T1000 (cell line): ENCODE results near the gene KLHL6.

Experiments
- DNase-seq: peaks from one replicate; lab custom pipeline; 2025; ENCODE audit warnings: mixed read lengths; lab: John Stamatoyannopoulos, UW

The KLHL6 gene

DNA sequence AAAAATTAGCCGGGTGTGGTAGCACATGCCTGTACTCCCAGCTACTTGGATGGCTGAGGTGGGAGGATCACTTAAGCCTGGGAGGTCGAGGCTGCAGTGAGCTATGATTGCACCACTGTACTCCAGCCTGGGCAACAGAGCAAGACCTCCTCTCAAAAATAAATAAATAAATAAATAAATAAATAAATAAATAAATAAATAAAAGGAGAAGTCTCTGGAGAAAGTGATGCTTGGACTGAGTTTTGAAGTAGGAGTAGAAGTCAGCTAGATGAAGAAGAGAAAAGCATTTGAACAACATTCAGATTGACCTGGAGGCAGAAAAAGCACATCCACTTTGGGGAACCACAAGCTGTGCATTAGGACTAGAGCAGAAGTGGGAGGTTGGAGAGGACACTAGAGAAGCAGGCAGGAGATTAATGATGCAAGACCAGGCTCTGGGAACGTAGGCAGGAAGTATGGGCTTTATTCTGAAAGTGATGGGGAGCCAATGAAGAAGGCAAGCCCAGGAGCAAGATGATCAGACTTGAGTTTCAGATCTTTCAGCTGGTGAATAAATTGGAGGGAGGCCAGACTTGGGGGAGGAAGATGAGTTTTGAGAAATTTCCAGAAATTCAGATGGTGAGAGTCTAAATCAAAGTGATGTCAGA, 48.7 kb downstream of the KLHL6 start:
- no peak for DNase-seq

DNA sequence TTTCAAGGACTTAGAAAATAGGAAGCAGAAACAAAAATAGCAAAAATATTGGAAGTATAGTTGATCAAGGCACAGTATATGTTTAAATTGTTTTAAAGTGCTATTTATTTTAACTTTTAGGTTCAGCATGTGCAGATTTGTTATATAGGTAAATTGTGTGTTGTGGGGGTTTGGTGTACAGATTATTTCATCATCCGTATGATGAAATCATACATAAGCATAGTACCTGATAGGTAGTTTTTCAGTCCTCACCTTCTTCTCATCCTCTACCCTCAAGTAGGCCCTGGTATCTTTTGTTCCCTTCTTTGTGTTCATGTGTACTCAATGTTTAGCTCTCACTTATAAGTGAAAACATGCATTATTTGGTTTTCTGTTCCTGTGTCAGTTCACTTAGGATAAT, 50.9 kb downstream of the KLHL6 start:
- DNase-seq, result no peak

DNA sequence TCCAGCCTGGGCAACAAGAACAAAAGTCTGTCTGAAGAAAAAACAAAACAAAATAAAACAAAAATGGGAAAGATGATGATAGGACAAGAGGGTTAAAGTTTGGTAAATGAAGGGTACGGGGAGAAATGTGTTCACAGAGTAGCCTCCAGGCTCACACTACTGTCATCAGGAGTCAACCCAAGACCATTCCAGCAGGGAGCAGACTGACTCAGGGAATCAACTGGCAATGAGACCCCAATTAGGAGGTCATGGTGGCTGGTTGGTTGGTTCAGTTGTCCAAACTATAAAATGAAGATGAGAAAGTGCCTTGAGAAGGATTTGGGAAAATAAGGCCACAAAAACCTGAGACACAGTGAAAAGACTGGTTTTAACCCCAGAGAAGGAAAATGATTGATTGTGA, 51.8 kb downstream of the KLHL6 start:
- no peak for DNase-seq

DNA sequence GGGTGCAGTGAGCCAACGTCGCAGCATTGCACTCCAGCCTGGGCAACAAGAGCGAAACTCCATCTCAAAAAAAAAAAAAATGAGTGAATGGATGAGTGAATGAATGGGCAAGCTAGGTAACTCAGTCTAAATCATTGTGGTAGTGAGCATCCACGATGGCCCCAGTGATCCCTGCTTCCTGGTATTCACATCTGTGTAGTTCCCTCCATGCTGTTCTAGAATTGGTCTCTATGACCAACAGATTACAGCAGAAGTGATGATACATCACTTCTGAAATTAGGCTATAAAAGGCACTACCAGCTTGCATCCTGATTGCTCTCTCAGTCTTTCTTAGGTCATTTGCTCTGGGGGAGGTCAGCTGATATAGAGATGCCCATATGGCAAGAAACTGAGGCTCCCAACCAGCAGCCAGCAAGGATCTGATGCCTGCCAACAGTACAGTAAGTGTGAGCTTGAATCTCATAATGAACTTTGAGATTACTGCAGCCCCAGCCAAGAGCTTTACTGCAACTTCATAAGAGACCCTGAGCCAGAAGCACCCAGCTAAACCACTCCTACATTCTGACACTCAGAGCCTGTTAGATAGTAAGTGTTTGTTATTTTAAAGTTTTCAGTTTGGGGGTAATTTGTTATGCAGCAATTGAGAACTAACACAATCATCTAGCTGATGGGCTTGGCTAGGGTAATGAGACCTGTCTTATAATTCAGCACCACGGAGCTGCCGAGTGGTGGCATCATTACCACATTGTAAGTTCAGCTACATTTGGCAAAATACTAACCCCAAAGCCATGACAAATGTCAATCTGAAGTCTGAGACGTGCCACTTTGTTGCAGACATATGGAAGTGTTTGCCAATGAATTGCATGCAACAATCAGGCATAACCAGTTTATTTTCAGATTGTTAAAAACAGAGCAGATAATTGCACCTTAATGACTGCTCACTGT, 53.0 kb downstream of the KLHL6 start:
- no peak for DNase-seq

DNA sequence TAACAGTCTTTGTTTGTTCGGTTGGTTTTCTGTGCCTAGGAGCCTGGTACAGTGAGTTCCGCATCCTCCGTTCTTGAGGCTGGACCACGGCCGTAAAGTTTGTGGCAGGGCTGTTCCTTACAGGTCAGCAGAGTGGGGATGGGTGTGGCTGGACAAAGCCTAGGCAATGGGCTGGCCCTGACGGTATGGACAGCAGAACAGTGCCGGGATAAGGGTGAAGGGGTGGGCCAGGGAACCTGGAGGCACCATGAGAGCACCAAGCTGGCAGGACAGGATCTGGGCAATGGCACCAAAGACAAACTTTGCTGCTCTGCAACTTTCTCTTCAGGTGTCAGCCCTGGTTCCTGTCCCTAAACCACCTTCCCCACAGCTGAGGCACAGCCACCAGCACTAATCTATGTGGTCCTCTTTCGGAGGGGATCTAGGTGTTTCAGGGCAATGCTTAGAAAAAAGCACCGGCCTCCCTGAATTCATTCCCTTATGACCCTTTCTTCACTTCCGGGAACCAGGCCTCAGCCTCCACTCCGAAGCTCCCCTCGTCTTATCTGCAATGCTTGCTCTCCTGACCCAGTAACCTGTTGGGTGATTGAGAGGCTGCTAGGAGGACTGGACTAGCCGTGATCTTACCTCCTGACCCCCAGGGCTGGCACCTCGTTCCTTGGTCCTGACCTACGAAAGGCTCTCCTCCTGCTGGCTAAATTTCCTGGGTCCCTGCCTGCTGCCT, 54.4 kb downstream of the KLHL6 start:
- no peak for DNase-seq

DNA sequence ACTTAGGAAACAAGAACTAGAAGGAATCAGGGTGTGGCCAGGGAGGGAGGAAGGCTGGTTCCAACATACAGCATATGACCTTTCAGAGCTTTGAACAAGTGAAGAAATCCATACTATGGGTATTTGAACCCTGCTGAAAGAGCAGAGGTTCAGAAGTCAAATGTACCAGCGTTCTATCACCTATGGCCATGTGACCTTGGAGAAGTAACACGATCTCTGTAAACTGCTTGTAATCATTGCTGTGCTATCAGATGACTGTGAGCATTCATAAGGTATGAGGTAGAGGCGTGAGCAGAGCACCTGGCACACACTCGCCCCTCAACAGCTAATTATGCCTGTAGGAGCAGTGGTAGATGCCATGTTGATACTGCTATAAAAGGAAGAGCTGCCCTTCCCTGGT, 55.2 kb downstream of the KLHL6 start:
- DNase-seq, result no peak

DNA sequence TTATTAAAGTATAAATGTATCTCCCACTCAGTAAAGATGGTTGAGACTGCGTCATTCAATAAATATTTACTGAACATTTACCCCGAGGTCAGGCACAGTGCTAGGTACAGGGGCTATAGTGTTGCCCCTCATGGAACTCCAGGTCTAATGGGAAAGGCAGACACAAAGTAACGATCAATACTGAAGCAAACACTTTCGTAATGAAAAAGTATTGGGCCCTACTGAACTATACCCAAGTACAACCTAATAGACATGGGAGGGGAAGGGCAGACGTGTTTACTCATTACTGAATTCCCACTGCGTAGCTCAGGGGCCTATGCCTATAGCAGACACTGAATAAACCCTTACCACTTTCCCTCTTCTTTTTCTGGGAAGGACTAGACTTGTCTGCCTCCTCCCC, 56.9 kb downstream of the KLHL6 start:
- no peak for DNase-seq

DNA sequence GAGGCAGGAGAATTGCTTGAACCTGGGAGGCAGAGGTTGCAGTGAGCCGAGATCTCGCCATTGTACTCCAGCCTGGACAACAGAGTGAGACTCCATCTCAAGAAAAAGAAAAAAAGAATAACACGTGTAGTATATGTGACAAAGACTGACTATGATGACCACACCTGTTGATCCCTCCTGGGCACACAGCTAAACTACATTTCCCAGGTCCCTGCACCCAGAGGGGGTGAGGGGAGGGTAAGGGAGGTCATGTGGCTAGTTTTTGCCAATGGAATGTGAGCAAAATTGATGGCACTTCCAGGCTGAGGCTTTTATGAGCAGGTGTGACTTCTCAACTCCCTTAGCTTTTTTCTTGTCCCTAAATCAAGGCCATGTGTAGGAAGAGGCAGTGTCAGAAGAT, 58.2 kb downstream of the KLHL6 start:
- DNase-seq, result no peak

DNA sequence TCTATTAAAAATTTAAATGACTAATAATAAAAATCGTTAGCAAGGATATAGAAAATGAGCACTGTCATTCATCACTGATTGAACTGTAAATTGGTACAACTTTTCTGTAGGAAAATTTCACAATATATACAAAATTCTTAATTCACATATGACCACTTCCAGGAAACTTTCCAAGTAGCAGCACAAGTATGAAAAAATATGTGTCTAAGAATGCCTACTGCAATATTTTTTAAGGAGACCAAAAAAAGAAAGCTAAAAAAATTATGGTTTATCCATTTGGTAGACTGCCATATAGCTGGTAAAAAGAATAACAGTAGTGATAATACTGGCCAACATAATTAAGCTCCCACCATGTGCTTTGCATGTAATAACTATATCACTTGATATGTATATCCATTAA, 59.2 kb downstream of the KLHL6 start:
- no peak for DNase-seq

DNA sequence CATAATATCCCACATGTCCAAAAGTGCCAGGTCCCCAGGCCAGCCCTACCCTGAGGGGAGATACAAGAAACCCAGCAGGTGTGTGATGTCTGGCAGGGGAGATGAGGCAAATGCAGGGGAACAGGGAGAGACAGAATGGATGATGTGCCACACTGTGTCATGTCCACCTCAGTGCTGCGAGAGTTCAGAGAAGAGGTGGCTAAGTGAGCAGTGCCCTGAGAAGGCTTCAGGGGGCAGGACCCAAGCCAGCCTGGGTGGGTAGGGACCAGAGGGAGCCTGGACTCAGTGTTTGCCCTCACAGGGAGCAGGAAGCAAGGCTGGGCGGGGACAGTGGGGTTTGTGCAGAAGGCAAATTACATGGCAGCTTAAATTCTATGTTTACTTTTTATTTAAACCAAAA, 61.2 kb downstream of the KLHL6 start:
- no peak for DNase-seq

DNA sequence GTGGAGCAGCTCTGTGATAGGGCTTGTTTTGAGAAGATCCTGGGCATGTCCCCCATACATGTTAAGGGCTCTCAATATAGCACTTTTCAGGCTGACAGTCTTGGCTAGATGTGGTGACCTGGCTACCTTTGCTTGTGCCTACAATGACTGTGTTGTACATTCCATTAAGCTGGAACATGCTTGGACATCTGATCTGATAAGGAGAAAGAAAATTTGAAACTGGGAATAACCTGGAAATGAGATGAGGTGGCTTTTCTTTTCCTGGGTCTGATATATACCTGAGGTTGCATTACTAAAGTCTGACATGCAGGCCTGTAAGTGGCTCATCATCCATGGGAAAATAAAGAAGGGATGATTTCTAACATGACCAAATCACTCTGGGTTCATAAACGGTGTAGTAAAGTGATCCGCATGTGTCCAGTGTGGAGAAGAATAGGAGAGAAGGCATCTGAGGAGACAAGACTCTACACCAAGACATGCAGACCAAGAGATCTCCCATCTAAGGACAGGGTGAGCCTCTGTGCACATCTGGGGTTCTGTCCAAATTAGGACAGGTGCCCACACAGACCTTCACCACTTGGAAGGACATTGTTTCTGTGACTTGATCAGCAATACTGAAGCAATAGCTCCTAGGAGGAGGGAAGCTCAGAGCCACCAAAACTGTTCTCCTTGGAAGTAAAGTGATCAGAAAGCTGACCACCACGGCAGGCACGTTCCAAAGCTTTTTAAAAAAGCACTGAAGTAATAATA, 62.0 kb downstream of the KLHL6 start:
- DNase-seq, result no peak

DNA sequence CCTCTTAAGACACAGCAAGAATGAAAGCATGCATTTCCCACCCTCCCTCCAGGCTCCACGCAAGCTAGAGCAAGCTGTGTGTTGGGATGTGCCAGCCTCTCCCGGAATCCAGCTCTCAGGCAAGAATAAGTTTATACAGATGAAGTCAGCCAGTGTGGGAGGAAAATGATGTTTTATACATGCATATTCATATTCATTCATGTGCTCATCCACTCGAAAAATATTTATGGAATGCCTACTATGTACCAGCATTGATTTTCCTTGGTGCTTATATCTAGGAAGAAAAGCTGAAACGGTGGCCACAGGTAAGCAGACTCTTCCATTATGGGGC, 62.7 kb downstream of the KLHL6 start:
- no peak for DNase-seq

DNA sequence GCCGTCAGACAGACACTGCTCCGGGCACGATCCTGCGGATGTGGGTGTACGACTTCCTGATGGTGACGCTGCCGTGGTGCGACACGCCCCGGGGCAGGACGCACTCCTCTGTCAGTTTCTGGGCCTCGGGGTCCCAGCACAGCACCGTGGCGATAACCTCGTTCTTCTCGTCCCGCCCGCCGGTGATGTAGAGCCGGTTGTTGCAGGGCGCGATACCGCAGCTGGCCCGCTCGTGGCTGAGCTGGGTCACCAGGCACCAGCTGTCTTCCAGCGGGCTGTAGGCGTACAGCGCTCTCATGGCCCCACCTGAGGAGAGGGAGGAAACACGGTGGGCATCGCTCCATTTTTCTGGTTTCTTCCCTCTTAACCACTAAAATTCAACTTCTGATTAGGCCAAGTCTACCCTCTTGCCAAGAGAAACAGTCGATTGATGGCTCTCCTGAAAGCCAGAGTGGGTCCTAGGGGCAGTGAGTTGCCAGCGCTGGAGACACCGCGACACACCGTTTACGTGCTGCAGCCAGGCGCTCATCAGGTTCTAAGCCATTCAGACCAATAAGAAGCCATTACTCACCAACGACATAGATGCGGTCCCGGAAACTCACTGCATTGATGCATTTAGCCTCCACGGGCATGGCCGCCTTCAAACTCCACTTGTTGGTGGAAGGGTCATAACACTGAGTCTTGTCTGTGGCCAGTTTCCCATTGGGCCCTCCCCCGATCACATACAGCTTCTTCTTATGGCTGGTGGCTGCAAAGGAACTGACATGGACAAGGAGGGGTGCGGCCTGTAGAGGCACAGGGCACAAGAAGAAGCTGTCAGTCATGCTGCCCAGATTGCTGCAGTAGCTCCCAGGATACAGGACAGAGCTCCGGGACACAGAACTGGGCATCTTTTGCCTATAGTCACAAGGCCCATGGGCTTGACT, 63.3 kb downstream of the KLHL6 start:
- no peak for DNase-seq

DNA sequence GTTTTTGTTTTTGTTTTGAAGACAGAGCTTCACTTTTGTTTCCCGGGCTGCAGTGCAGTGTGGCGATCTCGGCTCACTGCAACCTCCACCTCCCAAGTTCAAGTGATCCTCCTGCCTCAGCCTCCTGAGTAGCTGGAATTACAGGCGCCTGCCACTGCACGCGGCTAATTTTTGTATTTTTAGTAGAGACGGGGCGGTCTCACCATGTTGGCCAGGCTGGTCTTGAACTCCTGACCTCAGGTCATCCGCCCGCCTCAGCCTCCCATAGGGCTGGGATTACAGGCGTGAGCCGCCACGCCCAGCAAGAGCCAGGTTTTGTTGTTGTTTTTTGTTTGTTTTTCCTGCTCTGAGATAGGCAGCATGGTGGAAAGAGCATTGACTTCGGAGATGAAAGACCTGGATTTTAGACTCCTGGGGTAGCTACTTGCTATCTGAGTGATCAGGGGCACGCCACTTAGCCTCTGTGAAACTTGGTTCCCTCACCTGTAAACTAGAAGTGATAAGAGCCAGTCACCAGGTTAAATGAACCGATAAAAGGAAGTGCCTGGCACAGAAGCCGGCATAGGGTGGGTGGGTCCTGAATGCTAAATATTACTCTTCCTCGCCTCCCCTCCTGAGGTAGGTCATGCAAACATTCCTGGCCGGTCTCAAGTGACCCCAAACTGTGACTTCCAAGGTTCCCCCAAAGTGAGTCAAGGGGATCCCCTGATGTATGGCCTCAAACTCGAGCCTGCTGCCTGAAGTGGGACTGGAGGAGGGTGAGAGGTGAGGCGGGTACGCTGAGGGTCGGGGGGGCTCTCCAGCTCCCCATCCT, 64.2 kb downstream of the KLHL6 start:
- DNase-seq, result no peak

DNA sequence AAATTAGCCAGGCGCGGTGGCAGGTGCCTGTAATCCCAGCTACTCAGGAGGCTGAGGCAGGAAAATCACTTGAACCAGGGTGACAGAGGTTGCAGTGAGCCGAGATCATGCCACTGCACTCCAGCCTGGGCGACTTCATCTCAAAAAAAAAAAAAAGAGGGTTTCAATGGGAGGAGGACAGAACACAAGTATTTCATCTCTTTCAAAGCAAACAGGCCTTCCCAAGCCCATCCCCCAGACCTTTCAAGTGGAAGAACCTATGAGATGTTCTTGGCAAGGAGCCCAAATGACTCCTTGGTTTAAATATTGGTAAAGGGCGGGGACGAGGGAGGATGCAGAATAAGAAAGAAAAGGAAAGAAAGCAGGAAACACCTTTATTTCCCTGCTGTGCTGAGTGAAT, 64.9 kb downstream of the KLHL6 start:
- DNase-seq, result no peak

DNA sequence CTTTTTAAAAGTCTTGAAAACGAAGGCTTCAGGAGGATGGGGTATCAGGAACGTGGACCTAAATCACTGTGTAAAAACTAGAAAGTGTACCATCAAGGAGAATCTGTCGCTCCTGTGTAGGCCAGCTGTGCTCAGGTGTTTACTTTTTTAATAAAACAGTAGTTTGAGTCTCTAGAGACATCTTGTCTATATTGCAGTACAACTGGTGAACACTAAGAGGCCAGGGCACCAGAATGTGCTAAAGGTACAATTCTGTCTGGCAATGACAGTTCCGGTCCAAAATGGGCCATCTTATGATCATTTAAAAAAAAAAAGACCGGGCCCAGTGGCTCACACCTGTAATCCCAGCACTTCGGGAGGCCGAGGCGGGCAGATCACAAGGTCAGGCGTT, 65.3 kb downstream of the KLHL6 start:
- DNase-seq, result no peak

DNA sequence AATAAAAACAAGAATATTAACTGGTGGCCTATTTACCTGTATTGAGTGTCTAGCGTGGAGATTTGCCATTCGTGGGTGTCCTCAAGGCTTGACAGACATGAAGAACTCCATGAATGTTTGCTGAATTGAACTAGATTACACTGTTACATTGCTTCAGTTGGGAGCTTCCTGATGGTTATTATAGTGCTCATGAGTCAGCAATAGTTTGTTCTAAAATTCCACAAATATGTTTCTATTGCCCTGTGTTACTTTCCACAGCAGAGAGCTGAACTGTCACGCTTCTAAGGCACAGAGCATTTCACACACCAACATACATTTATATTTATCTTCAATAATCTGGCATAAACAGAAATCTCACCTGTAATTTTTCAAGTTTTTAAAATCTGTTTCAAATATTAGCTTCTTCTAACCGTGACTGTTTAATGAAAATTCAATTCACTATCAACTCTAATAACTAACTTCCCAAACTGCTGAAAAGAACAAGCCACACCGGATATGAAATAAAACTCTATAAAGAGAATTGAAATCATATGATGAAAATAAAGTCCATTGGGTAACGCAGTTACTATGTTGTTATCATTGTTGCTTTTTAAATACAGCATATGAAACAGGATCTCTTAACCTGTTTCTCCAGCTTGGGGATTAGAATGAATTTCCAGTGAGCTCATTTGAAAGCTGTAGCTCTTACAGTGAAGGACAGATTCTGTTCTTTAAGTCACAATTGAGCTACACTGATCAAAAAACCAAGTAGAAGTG, 65.9 kb downstream of the KLHL6 start:
- DNase-seq, result no peak

DNA sequence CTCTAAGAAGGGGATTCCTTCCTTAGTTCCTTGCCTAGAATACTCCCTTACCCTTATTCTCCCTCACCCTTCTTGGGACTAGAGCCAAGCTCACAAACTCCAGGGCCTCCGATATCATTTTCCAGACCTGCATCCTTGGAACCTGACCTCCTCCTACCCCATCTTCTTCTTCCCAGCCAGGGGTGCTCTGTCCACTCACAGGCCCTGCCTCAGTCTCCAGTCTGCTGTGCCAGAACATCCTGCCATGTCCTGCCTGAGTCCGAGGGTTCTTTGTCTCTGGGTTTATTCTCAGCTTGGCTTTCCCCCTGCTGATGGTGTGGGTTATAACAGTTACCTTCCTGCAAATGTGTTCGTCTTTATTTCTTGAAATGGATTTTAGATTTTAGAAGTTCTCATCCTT, 67.2 kb downstream of the KLHL6 start:
- no peak for DNase-seq

DNA sequence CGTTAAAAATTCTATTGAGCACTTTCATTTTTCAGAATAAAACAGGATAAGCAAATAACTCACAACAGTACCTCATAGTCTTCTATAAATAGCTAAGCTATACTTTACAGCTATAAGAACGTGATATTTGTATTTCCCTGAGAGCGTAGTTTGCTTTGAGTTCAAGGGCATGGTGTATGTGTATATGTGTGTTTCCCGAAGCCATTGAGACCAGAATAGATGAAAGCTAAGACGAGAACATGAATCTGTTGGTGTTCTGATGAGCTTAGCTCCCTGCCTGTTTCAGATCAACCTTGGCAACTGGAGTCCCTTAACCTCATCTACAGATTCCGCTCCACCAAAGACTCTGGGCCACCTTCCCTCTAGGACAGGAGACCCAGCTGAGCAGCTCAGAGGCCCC, 67.6 kb downstream of the KLHL6 start:
- DNase-seq, result no peak

DNA sequence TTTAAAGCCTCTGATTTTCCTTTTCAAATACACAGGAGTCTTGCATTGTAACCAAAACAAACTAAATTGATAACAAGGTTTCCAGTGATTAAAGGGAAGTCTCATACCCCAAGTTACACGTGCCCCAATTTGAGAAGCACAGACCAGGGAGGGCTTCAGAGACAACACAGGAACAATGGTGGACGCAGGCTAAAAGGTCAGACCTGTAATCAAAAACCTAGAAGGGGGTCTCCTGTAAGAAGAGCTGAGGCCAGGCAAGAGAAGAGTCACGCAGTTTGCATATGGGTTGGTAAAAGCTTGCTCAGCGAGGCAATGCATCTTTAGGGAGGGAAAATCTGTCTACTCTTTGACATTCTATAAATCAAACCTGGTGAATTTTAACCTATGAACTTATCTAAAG, 68.5 kb downstream of the KLHL6 start:
- DNase-seq, result no peak
